T-helper 9 cell (primary cell): Measurements from ENCODE around the gene IARS2.
"Not testable (repeated sequence)": the region's sequence is repeated elsewhere in the genome, so short reads cannot be mapped to it uniquely, and the experiment has no call there.

Experiments
- DNase-seq: peaks from one replicate; pipeline ENCODE4 v3.0.0-alpha.2; 2020

Gene IARS2

DNA sequence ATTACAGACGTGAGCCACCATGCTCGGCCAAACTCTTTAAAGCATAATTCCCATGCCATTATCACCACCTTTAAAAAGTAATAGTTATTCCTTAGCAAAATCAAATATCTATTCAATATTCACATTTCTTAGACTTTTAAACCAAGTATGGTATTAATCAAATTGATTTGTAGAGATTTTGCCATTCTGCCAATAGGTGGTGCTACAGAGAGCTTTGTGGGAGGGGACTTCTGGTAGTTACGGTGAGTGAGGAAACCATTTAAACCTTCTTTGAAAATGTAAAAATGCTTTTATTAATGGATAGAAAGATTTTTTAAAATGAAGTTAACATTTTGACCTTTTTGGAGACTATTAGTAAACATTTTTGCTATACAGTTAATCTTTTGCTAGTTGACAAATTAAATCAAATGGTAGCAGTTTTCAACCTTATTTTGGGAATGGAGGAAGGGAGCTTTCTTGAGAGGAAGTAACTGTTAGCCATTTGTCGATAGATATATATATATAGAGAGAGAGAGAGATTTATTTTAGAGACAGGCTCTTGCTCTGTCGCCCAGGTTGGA lies 19.3 kb downstream of the IARS2 start:
- DNase-seq = no peak

DNA sequence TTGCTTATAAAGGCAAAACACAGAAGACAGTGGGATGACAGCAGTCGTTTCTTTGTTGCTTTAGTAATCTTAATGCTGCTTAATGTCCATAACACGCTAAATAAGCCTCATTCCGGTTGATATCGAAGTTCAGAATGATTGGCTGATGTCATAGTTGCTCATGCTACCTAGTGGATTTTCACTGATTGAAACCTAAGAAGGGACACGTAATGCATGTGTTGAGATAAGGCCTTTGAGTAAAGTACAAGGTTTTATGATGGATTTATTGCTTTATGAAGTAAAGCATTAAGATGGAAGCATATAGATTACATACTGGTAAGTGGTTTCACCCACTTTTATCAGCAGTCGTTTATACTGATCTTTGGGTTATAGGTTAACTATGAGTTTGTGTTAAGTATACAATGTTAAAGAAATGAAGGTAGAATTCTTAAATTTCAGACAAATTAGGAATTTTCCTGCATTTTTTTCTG lies 25.1 kb downstream of the IARS2 start:
- DNase-seq = no peak

DNA sequence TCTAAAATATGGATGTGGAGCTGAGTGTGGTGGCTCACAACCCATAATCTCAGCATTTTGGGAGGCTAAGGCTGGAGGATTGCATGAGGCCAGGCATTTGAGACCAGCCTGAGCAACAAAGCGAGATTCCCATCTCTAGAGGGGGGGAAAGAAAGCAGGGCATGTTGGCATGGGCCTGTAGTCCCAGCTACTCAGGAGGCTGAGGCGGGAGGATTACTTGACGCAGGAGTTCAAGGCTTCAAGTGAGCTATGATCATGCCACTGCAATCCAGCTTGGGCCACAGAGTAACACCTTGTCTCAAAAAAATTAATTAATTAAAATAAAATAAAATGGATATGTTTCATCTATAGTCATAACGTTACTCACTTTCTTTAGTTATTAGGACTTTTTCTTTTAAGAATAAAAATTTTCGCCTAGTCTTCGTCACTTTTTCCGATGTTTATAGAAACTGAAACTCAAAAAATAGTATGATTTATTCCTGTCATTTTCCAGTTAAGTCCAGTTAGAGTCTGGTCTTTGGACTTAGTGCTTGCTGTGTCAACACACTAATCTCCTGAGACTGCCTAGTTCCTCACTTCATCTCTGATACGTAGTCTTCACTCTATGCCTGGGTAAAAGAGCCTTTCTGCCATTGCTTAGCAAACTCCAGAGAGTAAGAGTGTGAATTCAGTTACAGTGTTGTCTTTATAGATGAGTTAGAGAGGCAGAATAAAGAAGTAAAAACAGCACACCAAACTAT lies 28.0 kb downstream of the IARS2 start:
- DNase-seq = no peak

DNA sequence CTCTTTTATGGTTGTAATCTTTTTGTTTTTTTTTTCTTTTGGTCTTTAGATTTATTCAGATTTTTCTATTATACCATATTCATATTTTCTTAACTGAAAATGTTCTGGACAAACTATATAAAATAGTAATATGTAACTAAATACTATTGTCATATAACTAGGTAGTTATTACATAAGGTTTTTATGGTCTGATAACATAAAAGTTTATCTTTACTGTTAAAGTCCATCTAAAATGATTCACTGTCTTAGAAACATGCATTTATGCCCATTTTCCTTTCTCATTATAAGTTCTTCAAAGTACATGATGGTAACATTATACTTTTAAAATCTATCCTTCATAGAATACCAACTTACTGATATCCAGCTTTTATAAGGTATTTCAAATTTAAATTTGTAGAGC lies 29.1 kb downstream of the IARS2 start:
- no peak for DNase-seq

DNA sequence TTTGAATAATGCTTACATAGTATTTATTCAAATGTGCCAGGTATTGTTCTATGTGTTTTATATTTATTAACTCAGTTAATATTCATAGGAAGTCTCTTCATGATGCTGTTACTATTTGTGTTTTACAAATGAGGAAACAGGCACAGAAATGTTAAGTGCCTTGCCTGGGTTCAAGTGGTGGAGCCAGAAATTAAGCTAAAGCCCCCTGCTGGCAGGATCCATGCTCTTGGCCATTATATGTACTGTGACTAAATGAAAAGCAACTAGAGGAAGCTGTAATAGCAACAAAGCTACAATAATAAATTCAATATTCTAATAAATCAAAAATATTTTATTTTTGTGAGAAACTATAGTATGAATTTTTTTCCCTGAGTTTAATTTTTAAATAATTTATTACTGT lies 30.0 kb downstream of the IARS2 start:
- no peak for DNase-seq

DNA sequence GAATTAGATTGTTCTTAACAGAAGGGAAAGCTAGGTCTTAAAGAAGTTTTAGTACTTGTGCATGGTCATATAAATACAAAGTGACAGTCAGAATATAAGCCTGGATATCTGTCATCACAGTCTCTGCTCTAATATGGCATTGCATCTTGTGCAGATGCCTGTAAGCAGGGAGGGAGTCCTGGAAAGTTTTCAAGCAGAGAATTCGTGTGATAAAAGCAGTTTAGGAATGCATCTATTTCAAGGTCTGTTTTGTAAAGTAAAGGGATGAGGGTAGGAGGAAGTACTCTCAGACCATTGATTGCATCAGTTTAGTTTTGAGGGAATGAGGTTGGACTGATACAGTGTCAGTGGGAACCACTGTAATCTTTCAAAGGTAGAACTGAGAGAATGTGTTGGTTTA lies 30.6 kb downstream of the IARS2 start:
- no peak for DNase-seq

DNA sequence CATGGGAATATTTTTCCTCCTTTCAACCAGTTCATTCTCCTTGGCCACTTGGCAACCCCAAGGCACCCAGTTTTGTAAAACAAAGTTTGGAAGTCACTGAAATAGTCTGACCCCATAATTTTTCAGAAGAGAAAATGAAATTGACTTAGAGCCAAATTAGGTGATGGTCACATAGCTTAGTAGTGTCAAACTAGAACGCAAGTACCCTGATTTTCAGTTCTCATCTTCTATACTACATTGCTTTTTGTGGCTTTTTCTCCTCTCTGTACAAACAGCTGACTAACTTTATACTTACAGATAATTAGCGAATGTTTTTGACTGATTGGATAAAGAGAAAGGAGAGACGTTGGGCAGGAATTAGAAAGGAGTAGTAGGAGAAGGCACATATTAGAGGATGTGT lies 33.1 kb downstream of the IARS2 start:
- no peak for DNase-seq

DNA sequence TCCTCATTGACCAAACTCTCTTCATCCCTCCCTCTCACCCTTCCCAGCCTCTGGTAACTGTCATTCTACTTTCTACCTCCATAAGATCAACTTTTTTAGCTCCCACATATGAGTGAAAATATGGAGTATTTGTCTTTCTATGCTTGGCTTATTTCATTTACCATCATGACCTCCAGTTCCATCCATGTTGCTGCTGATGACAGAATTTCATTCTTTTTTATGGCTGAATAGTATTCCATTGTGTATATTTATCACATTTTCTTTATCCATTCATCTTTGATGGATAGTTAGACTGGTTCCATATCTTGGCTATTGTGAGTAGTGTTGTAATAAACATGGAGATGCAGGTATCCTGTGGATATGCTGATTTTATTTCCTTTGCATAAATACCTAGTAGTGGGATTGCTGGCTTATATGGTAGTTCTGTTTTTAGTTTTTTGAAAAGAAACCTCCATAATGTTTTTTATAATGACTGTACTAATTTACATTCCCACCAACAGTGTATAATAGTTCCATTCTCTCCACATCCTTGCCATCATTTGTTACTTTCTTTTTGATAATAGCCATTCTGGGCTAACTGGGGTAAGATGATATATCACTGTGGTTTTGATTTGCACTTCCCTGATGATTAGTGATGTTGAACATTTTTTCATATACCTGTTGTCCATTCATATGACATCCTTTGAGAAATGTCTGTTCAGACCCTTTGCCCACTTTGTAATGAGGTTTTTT lies 35.7 kb downstream of the IARS2 start:
- DNase-seq = no peak

DNA sequence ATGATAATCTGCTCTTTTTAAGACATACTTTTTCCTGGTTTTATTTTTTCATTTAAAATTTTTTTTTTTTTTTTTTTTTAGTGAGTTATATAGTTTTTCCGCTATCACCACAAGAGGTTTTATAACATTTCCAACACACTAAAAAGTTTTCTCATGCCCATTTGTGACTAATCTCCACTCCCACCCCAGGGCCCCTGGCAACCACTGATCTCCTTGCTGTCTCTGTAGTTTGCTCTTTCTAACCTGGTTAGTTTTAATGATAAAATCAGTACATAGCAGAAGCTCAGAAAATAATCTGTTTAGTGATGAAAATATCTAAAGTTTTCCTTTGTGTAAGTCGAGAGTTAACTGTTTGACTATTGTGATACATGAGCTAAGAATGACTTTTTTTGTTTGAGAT lies 41.8 kb downstream of the IARS2 start:
- no peak for DNase-seq

DNA sequence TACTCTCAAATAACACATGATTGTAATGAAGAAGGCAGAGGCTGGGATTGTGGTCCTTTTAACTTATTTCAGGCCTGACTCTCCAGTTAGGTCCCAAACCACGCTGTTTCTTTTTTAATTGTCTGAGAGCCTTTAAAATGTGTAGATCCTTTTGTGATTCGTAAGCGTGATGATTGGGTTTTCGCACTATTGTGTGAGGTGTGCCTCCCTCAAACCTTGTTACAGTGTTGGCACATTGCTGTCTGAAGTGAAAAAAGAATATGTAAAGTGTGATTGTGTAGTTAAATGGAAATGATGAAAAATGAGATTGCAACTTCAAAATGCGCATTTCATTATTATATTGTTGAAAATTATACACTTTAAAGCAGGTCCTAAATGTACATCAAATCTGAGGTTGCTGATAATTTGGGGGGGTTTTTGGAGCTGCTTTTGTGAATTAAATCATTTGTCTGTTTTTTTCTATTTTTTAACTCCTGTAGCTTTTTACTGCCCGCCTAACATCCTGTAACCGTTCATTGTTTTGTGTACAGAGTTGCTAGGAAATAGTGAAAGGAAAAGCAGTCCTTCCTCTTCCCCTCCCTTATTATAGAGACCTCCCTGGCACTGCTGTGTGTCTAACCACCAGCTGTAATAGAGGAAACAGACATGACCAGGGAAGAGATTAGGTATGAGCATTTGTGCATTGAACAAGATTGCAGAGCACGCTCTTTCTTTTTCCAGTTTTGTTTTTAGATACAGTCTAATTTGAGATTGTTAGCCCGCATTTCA lies 43.3 kb downstream of the IARS2 start:
- DNase-seq = no peak

DNA sequence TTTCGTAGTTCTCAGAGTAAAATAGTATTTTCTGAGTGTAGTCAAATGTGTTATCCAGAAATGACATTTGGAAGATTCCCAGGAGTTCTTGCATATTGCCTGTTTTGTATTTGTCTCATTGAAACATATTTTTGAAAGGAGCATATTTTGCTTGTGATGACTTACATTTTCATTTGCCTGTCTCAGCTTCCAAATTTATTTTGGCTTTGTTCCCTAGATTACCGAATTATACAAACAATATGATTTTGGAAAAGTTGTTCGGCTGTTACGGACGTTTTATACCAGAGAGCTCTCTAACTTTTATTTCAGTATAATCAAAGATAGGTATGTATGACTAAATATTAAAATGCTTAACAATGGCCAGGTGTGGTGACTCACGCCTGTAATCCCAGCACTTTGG lies 46.0 kb downstream of the IARS2 start:
- no peak for DNase-seq

DNA sequence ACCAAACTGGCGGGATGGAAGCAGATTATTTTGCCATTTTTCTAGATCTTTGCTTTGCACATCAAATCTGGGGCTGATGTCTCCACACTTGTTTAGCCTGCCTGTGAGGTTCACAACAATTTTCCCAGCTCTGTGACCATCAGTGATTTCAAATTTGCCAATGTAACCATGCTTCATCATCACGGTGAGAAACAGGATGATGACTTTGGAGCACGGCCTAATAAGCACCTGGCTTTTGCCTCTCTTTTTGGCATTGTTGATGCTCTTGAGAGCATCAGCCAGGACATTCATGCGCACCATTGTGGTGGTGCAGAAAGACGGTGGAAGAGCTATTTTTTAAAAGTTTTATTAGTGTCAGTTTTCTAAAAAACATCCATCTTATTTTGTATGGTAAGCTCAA lies 50.1 kb downstream of the IARS2 start:
- no peak for DNase-seq

DNA sequence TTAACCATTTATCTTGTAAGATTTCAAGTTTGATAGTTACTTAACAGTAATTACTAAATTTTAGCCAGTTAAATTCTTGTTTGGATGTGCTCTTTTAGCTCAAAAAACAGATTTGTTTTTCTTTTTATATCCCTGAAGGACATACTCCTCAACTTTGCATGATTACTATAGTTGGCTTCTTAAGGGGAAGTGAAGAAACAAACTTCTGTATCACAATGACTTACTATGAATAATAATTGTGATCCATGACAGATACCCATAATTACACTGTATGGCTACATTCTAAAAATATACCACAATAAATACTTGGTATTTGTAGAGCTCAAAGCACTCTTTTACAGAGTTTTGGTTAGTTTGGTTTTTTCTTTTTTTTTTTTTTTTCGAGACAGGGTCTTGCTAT lies 55.8 kb downstream of the IARS2 start:
- no peak for DNase-seq

DNA sequence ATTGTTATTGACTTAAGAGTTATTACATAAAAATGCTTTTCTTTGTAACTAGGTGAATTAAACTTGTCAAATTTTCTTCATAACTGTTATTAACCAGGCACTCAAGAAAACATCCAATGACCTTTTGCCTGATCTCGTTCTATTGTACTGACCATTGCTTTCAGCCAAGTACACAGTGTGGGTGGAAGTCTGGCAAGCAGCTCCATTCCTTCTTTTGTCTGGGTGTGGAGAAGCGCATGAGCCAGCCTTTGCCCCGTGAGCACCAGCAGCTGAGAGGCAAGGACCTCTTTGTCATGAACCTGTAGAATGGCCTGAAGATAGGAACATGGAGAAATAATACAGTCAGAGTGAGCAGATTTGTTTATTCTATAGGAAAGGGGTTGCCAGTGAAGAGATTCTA lies 57.5 kb downstream of the IARS2 start:
- DNase-seq = no peak

DNA sequence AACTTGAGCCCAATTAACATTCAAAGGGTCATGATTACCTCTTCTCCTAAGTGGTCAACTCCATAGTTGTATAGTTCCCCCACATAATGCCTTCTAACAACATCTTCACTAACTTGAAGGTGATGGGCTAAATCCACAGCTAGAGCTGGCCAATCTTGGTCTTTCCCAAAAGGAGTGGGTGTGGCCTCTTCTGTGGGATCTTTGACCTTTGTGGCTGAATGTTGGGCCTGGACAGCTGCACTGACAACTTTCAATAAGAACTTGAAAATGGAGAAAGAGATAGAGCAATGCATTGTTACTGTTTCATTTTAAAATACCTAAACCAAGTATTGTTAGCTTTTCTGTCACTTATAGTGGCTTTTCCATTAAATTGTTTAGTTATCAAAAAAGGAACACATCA lies 59.2 kb downstream of the IARS2 start:
- DNase-seq = no peak

DNA sequence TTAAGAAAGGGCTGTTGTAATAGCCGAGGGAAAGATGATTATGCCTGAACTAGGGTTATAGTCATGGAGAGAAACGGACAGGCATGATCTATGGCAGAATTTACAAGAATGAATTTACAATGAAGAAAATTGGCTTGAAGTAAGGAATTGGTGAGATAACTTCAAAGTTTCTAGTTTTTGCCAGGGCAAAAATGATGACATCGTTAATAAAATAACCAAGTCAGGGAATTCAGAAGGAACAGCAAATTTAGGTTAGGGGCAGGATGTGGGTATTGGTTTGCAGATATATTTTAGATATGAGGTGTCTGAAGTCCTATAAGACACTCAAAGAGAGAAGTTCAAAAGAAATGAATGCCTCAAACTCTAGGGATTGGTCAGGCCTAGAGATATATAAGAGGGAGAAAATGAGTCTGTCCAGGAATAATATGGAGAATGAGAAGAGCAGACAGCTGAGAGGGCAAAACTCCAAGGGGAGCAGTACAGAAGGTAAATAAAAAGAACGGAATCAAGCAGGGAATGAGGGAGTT lies 62.8 kb downstream of the IARS2 start:
- DNase-seq = no peak

DNA sequence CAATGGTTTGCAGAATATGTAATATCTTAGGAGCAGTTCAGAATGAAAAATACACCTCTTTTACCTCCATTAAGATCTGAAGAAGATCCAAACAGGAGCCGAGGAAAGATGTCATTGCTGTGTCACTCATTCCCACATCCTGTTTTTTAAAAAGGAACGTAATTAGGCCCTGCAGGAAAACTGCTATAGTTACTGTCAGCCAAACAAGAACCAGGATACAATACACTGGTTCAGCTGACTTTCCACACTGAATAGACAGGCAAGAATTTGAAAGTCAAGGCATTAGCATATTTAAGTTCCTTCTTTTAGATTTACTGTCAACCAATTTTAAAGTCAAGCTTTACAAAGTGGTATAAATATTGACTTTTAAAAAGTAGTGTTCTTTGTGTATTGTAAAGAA lies 63.8 kb downstream of the IARS2 start:
- DNase-seq = no peak

DNA sequence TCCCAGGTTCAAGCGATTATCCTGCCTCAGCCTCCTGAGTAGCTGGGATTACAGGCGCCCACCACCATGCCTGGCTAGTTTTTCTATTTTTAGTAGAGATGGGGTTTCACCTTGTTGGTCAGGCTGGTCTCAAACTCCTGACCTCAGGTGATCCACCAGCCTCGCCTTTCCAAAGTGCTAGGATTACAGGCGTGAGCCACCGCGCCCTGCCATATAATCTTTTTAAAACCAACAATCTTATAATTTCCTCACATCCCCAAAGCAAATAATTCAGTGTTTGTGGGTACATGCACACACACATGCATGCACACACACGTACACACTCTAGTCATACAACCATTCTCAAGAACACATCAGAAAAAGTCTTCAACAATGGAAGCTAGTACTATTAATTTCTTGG lies 64.6 kb downstream of the IARS2 start:
- DNase-seq = not testable (repeated sequence)

DNA sequence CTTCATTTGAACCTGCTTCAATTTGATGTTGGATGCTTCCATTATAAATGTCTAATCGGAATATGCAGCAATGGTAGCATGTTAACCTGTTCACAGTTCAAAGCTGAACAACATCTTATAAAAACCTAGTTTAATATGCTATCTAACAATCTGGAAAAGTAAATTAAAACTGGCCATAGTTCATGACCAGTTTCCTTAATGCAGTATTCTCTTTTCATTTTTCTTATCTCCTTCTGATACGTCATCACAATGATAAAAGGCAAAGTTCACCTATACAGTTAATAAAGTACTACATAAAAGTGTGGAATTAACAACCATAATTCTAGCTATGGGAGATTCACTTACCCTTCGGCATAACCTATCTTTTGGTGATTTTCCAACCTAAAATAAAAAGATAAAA lies 65.1 kb downstream of the IARS2 start:
- DNase-seq = no peak

DNA sequence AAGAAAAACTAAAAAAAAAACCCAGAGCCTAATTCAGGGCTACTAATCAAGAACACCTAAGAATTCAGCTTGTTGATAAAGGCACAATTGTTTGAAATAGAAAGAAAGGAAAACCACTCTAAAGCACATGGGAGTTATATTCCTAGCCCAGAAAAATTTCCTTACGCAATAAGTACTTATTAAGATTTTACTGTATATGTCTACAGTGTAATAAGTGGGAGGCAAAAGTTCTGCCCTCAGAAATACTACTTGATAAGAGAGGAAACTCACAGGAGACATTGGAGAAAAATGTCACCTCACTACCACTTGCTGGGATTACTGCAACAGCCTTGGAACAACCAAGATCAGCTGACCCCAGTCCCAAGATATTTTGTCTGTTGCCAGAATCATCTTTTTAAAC lies 66.1 kb downstream of the IARS2 start:
- DNase-seq = no peak

DNA sequence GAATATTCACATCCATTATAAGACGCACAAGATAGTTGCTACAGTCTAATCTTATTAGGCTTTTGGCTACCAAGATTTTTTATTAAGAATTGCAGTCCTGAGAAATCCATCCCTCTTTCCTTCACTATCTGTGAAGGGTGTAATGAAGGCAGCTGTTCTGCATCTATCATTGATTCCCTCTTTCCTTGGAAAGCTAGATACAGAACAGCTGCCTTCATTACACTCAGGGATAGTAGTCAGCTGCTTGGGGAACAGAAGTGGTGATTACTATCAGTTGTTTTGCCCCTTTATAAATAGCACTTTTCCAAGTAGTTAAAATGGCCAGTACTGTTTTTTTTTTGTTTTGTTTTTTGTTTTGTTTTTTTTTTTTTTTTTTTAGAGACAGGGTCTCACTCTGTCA lies 70.2 kb downstream of the IARS2 start:
- no peak for DNase-seq

DNA sequence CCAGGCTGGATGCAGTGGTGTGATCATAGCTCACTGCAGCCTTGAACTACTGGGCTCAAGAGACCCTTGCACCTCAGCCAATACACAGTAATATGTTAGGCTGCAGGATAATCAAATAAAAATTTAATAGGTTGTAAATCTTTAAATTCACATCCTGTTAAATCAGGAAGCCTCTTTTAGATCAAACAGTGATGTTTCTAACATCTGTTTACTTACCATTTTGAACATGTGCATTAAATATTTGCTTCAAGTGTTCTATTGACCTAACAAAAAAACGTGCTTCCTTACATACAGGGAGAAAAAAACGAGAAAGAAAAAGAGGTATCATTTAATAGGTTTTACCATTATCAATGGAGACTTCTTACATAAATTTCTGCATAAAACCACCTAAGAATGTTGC lies 70.6 kb downstream of the IARS2 start:
- no peak for DNase-seq

DNA sequence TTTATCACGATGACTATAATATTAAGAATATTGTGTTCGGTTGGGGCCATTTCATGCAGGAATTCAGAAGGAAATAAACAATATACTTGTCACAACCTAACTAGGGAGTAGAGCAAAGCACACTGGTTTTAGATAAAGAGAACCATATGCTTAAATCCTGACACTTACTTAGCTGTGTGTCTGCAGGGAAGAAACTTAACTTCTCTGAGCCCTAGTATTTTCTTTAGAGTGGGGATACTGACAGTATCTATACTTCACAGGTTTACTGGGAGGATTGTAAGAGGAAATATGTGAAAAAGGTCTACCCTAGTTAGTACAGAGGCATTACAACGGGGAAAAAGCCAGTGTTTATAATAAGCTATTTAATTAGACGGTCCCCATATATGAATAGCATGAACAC lies 72.9 kb downstream of the IARS2 start:
- DNase-seq = no peak
